ENCODE results near the gene MPC2. TPM values are rescaled to one million over a fixed set of nuclear protein-coding genes. Genes with fewer than 3 reads are reported as not detected.

MPC2 gene
- total RNA-seq, 1 experiment from 2014 or later = 42.8 TPM

DNA sequence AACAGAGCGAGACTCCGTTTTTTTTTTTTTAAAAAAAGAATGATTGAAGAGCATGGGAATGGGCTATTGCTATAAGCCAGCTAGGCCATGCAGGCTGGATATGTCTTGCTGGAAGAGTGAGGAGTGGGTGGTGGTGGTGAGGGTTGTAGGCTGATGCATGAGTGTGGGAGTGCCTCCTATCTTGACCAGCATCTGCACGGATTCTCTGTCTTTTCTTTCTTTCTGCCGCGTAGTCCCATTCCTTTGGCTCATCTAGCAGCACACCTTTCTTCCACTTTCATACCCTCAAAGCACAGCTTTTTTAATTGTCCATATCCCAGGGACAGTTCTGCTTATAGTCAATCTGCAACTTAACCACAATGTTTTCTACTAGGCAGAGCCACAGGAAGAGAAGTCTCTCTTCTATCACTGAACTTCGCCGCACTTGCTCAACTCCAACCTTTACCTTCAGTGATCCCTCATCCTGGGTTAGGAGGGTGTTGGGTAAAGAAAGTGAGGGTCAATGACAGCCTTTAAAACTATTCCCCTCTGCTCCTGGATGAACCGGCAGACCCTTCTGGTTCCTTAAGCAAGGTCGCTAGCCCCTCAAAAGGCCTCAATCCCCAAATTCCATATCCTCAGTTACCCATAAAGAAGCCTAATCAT is 38.2 kb downstream of the MPC2 start:
- Mint-ChIP-seq H3K27ac (no peak overlapping the region; the same call in 1 of the 2 replicates), H3K4me1 (no peaks in the 10 kb centered on the region), H3K9me3 (no peaks in the 10 kb centered on the region), H3K27me3 (ENCODE audit: low read depth) (no peaks in the 10 kb centered on the region), H3K36me3 (no peaks in the 10 kb centered on the region), H3K4me3 (no peak overlapping the region)
- ATAC-seq (no peak), DNase-seq (ENCODE audit: low spot score) (no peak)
- TF ChIP-seq, protein P1, sequence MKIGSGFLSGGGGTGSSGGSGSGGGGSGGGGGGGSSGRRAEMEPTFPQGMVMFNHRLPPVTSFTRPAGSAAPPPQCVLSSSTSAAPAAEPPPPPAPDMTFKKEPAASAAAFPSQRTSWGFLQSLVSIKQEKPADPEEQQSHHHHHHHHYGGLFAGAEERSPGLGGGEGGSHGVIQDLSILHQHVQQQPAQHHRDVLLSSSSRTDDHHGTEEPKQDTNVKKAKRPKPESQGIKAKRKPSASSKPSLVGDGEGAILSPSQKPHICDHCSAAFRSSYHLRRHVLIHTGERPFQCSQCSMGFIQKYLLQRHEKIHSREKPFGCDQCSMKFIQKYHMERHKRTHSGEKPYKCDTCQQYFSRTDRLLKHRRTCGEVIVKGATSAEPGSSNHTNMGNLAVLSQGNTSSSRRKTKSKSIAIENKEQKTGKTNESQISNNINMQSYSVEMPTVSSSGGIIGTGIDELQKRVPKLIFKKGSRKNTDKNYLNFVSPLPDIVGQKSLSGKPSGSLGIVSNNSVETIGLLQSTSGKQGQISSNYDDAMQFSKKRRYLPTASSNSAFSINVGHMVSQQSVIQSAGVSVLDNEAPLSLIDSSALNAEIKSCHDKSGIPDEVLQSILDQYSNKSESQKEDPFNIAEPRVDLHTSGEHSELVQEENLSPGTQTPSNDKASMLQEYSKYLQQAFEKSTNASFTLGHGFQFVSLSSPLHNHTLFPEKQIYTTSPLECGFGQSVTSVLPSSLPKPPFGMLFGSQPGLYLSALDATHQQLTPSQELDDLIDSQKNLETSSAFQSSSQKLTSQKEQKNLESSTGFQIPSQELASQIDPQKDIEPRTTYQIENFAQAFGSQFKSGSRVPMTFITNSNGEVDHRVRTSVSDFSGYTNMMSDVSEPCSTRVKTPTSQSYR (CRISPR knock-in tag; IDR thresholded peaks at IDR 0.05) = no peak
- TF ChIP-seq, protein P2, sequence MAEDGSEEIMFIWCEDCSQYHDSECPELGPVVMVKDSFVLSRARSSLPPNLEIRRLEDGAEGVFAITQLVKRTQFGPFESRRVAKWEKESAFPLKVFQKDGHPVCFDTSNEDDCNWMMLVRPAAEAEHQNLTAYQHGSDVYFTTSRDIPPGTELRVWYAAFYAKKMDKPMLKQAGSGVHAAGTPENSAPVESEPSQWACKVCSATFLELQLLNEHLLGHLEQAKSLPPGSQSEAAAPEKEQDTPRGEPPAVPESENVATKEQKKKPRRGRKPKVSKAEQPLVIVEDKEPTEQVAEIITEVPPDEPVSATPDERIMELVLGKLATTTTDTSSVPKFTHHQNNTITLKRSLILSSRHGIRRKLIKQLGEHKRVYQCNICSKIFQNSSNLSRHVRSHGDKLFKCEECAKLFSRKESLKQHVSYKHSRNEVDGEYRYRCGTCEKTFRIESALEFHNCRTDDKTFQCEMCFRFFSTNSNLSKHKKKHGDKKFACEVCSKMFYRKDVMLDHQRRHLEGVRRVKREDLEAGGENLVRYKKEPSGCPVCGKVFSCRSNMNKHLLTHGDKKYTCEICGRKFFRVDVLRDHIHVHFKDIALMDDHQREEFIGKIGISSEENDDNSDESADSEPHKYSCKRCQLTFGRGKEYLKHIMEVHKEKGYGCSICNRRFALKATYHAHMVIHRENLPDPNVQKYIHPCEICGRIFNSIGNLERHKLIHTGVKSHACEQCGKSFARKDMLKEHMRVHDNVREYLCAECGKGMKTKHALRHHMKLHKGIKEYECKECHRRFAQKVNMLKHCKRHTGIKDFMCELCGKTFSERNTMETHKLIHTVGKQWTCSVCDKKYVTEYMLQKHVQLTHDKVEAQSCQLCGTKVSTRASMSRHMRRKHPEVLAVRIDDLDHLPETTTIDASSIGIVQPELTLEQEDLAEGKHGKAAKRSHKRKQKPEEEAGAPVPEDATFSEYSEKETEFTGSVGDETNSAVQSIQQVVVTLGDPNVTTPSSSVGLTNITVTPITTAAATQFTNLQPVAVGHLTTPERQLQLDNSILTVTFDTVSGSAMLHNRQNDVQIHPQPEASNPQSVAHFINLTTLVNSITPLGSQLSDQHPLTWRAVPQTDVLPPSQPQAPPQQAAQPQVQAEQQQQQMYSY (CRISPR knock-in tag; IDR thresholded peaks at IDR 0.05) = no peak
- TF ChIP-seq ZNF219 (CRISPR knock-in tag; IDR thresholded peaks at IDR 0.05; ENCODE audit: borderline replicate concordance) (no peak), GTF2I (CRISPR knock-in tag; conservative IDR thresholded peaks at IDR 0.05) (no peak), ZNF263 (CRISPR knock-in tag; IDR thresholded peaks at IDR 0.05; ENCODE audit: low read depth) (no peak), ZBTB21 (CRISPR knock-in tag; IDR thresholded peaks at IDR 0.05; ENCODE audit: borderline replicate concordance) (no peak)
- TF ChIP-seq, protein P3, sequence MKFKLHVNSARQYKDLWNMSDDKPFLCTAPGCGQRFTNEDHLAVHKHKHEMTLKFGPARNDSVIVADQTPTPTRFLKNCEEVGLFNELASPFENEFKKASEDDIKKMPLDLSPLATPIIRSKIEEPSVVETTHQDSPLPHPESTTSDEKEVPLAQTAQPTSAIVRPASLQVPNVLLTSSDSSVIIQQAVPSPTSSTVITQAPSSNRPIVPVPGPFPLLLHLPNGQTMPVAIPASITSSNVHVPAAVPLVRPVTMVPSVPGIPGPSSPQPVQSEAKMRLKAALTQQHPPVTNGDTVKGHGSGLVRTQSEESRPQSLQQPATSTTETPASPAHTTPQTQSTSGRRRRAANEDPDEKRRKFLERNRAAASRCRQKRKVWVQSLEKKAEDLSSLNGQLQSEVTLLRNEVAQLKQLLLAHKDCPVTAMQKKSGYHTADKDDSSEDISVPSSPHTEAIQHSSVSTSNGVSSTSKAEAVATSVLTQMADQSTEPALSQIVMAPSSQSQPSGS (CRISPR knock-in tag; IDR thresholded peaks at IDR 0.05; ENCODE audit: borderline replicate concordance, low read depth) = no peak
- TF ChIP-seq, protein P4, sequence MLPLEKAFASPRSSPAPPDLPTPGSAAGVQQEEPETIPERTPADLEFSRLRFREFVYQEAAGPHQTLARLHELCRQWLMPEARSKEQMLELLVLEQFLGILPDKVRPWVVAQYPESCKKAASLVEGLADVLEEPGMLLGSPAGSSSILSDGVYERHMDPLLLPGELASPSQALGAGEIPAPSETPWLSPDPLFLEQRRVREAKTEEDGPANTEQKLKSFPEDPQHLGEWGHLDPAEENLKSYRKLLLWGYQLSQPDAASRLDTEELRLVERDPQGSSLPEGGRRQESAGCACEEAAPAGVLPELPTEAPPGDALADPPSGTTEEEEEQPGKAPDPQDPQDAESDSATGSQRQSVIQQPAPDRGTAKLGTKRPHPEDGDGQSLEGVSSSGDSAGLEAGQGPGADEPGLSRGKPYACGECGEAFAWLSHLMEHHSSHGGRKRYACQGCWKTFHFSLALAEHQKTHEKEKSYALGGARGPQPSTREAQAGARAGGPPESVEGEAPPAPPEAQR (CRISPR knock-in tag; IDR thresholded peaks at IDR 0.05) = no peak
- TF ChIP-seq, protein P5, sequence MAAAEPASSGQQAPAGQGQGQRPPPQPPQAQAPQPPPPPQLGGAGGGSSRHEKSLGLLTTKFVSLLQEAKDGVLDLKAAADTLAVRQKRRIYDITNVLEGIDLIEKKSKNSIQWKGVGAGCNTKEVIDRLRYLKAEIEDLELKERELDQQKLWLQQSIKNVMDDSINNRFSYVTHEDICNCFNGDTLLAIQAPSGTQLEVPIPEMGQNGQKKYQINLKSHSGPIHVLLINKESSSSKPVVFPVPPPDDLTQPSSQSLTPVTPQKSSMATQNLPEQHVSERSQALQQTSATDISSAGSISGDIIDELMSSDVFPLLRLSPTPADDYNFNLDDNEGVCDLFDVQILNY (CRISPR knock-in tag; IDR thresholded peaks at IDR 0.05) = no peak
- TF ChIP-seq, protein P6, sequence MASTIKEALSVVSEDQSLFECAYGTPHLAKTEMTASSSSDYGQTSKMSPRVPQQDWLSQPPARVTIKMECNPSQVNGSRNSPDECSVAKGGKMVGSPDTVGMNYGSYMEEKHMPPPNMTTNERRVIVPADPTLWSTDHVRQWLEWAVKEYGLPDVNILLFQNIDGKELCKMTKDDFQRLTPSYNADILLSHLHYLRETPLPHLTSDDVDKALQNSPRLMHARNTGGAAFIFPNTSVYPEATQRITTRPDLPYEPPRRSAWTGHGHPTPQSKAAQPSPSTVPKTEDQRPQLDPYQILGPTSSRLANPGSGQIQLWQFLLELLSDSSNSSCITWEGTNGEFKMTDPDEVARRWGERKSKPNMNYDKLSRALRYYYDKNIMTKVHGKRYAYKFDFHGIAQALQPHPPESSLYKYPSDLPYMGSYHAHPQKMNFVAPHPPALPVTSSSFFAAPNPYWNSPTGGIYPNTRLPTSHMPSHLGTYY (CRISPR knock-in tag; IDR thresholded peaks at IDR 0.05) = no peak
- ChIA-PET CTCF (no interaction called here), POLR2A (interaction anchor here (0.5 kb wide), 1 partner anchor 22 kb away, joined by 3 read pairs; no protein-coding TSS in a partner anchor)

DNA sequence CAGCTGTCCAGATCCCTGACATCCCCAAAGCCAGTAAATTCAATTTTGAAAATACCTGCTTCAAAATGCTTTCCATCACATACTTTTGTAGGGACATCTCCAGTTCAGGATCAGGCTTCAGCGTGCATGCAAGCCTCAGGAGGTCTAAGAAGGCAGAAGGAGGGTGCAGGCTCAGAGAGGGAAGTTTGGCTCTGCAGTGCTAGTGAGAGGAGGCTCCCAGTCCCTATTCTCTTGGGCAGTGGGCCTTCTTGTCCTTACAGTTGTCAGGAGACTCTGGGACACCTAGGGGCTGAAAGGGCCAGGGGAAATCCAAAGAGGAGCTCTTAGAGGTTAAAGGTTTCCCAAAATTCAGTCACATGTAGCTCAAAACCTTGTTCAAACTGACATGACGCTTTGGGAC is 43.1 kb downstream of the MPC2 start:
- peak; percentile 53 for ATAC-seq
- Mint-ChIP-seq H3K4me1 (no peaks in the 10 kb centered on the region), H3K4me3 (no peak overlapping the region), H3K36me3 (no peaks in the 10 kb centered on the region), H3K27me3 (ENCODE audit: low read depth) (no peaks in the 10 kb centered on the region), H3K27ac (no peak overlapping the region), H3K9me3 (no peaks in the 10 kb centered on the region)
- no peak for TF ChIP-seq ZNF138 (CRISPR knock-in tag; conservative IDR thresholded peaks at IDR 0.05)
- TF ChIP-seq TP53 (CRISPR knock-in tag; IDR thresholded peaks at IDR 0.05) = no peak
- no peak for TF ChIP-seq ZNF671 (CRISPR knock-in tag; IDR thresholded peaks at IDR 0.05)
- TF ChIP-seq, protein P7, sequence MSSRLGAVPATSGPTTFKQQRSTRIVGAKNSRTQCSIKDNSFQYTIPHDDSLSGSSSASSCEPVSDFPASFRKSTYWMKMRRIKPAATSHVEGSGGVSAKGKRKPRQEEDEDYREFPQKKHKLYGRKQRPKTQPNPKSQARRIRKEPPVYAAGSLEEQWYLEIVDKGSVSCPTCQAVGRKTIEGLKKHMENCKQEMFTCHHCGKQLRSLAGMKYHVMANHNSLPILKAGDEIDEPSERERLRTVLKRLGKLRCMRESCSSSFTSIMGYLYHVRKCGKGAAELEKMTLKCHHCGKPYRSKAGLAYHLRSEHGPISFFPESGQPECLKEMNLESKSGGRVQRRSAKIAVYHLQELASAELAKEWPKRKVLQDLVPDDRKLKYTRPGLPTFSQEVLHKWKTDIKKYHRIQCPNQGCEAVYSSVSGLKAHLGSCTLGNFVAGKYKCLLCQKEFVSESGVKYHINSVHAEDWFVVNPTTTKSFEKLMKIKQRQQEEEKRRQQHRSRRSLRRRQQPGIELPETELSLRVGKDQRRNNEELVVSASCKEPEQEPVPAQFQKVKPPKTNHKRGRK (CRISPR knock-in tag; IDR thresholded peaks at IDR 0.05; ENCODE audit: borderline replicate concordance) = no peak
- no peak for TF ChIP-seq MXD4 (CRISPR knock-in tag; IDR thresholded peaks at IDR 0.05; ENCODE audit: borderline replicate concordance)
- TF ChIP-seq, protein P3 (CRISPR knock-in tag; IDR thresholded peaks at IDR 0.05; ENCODE audit: borderline replicate concordance, low read depth) = no peak
- POLR2A ChIA-PET = interaction anchor here (0.7 kb wide), 3 partner anchors 116 to 1543 kb away, joined by 3 to 11 read pairs (median 6); no protein-coding TSS in a partner anchor
- CTCF ChIA-PET = interaction anchor here (0.6 to 1.3 kb wide), 2 partner anchors 91 to 97 kb away, joined by 4 to 5 read pairs; no protein-coding TSS in a partner anchor
- no peak for DNase-seq (ENCODE audit: low spot score)

Measured in WTC11 (cell line).